ENCODE results near the gene SDK1.

Gene SDK1

DNA sequence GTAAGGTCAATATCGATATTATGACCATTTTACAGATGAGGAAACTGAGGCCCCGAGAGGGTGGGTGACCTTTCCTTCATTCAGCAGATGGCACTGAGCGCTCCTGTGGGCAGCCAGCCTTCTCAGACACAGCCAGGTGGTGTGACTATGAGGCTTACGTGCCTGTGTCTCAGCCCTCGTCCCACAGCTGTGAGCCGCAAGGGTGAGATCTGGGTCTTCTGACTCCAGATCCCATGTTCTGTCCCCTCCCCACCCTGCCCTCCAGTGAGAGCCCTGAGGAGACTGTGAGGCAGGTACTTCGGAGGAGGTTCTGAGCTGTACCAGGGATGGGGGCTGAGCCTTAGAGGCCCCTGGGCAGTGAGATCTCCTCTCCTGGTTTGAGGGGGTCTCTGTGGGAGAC, 767.2 kb downstream of the SDK1 start:
- TF ChIP-seq, protein P1, sequence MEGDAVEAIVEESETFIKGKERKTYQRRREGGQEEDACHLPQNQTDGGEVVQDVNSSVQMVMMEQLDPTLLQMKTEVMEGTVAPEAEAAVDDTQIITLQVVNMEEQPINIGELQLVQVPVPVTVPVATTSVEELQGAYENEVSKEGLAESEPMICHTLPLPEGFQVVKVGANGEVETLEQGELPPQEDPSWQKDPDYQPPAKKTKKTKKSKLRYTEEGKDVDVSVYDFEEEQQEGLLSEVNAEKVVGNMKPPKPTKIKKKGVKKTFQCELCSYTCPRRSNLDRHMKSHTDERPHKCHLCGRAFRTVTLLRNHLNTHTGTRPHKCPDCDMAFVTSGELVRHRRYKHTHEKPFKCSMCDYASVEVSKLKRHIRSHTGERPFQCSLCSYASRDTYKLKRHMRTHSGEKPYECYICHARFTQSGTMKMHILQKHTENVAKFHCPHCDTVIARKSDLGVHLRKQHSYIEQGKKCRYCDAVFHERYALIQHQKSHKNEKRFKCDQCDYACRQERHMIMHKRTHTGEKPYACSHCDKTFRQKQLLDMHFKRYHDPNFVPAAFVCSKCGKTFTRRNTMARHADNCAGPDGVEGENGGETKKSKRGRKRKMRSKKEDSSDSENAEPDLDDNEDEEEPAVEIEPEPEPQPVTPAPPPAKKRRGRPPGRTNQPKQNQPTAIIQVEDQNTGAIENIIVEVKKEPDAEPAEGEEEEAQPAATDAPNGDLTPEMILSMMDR (IDR thresholded peaks at IDR 0.05; ENCODE audit: borderline replicate concordance, extremely low read depth, low read length, poor library complexity, severe bottlenecking) = no peak
- TF ChIP-seq EZH2 (IDR thresholded peaks at IDR 0.05; ENCODE audit: borderline replicate concordance, low read depth, low read length, severe bottlenecking) = no peak
- peaks cover 3% of the 10 kb centered on the region for H3K27me3 ChIP-seq (ENCODE audit: insufficient read depth, low read length, poor library complexity)
- no peak overlapping the region for H3K4me3 ChIP-seq (ENCODE audit: low read depth in 1 of 2, low read length in 2 of 2)
- no peaks in the 10 kb centered on the region for H3K36me3 ChIP-seq (ENCODE audit: insufficient read depth, low read length)
- no peak overlapping the region for H3K27ac ChIP-seq (ENCODE audit: low read length)
- H3K4me2 ChIP-seq (ENCODE audit: insufficient read depth, low read length) = no peak overlapping the region
- DNase-seq (no peak), ATAC-seq (ENCODE audit: insufficient read depth, low read depth) (no peak)
- no peaks in the 10 kb centered on the region for H3K79me2 ChIP-seq (ENCODE audit: insufficient read depth, low read length)
- H4K20me1 ChIP-seq (ENCODE audit: insufficient read depth, low read length) = no peaks in the 10 kb centered on the region
- H2AFZ ChIP-seq (ENCODE audit: low read depth, low read length) = no peak overlapping the region
- H3K9me3 ChIP-seq (ENCODE audit: insufficient read depth, low read length, severe bottlenecking) = no peaks in the 10 kb centered on the region
- no peaks in the 10 kb centered on the region for H3K4me1 ChIP-seq (ENCODE audit: insufficient read depth, low read length)
- H3K9ac ChIP-seq (ENCODE audit: low read depth, low read length) = no peak overlapping the region

DNA sequence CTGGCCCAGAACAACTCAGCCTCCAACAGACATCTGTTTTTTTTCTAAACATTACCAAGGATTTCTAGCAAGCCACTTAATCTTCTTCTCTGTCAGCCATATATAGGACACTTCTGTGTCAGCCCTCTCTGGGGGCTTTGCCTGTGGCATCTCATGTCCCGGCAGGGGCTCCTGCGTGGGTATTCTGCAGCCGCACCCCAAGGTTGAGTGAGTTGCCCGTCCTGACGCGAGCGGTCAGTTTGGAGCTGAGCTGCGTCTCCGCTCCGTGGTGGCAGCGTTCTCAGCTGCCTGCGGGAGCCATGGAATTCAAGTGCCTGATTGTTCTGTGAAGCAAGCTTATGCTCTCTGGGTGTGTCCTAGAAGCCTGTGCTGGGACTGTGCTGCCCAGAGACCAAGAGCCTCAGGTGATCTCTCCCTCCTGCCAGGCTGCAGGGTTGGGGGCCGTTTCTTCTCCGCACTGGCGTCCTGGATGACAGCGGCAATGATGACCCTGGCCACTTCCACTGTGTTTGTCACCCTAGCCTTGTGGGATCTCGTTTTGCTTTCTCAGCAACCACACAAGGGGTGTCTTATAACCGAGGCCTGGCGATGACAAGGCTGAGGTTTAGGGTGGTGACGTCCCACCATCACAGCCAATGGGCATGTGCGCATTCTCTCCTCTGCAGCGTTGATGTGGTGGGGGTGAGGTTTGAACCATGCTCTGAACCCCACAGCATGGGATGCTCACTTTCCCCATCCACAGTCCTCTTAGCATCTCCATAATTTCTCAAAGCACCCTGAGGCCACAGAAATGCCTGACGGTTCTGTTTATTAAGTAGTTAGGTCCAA, 768.4 kb downstream of the SDK1 start:
- Histone ChIP-seq H3K4me1 (ENCODE audit: insufficient read depth, low read length) (no peaks in the 10 kb centered on the region), H3K79me2 (ENCODE audit: insufficient read depth, low read length) (no peaks in the 10 kb centered on the region), H3K36me3 (ENCODE audit: insufficient read depth, low read length) (no peaks in the 10 kb centered on the region), H4K20me1 (ENCODE audit: insufficient read depth, low read length) (no peaks in the 10 kb centered on the region), H3K27me3 (ENCODE audit: insufficient read depth, low read length, poor library complexity) (peaks cover 3% of the 10 kb centered on the region), H3K9me3 (ENCODE audit: insufficient read depth, low read length, severe bottlenecking) (no peaks in the 10 kb centered on the region), H3K27ac (ENCODE audit: low read length) (no peak overlapping the region), H2AFZ (ENCODE audit: low read depth, low read length) (no peak overlapping the region), H3K4me3 (ENCODE audit: low read depth in 1 of 2, low read length in 2 of 2) (no peak overlapping the region), H3K4me2 (ENCODE audit: insufficient read depth, low read length) (no peak overlapping the region), H3K9ac (ENCODE audit: low read depth, low read length) (no peak overlapping the region)
- ATAC-seq (ENCODE audit: insufficient read depth, low read depth) = no peak
- TF ChIP-seq EZH2 (IDR thresholded peaks at IDR 0.05; ENCODE audit: borderline replicate concordance, low read depth, low read length, severe bottlenecking) = no peak
- TF ChIP-seq, protein P1 (IDR thresholded peaks at IDR 0.05; ENCODE audit: borderline replicate concordance, extremely low read depth, low read length, poor library complexity, severe bottlenecking) = no peak
- no peak for DNase-seq

DNA sequence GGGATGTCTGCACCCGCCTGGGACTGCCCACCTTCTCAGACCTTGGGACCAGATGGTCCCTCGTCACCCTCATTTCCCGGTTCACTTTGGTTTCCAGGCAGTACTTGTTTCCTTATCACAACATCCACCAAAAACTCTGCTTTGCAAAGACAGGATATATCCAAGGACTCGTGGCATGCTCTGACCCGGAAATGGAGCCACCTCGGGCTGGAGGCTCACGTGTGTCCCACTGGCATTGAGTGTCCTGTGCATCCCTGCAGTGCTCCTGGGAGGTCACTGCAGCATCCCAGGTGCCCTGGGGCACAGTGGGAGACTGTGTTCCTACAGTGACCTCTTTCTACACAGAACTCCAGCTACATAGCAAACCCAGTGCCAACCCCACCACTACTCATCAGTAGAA, 769.2 kb downstream of the SDK1 start:
- Histone ChIP-seq H2AFZ (ENCODE audit: low read depth, low read length) (no peak overlapping the region), H4K20me1 (ENCODE audit: insufficient read depth, low read length) (no peaks in the 10 kb centered on the region), H3K9me3 (ENCODE audit: insufficient read depth, low read length, severe bottlenecking) (no peaks in the 10 kb centered on the region), H3K36me3 (ENCODE audit: insufficient read depth, low read length) (no peaks in the 10 kb centered on the region), H3K79me2 (ENCODE audit: insufficient read depth, low read length) (no peaks in the 10 kb centered on the region), H3K27me3 (ENCODE audit: insufficient read depth, low read length, poor library complexity) (peaks cover 3% of the 10 kb centered on the region), H3K9ac (ENCODE audit: low read depth, low read length) (no peak overlapping the region), H3K4me3 (ENCODE audit: low read depth in 1 of 2, low read length in 2 of 2) (no peak overlapping the region), H3K4me1 (ENCODE audit: insufficient read depth, low read length) (no peaks in the 10 kb centered on the region), H3K4me2 (ENCODE audit: insufficient read depth, low read length) (no peak overlapping the region), H3K27ac (ENCODE audit: low read length) (no peak overlapping the region)
- DNase-seq = no peak
- TF ChIP-seq EZH2 (IDR thresholded peaks at IDR 0.05; ENCODE audit: borderline replicate concordance, low read depth, low read length, severe bottlenecking) = no peak
- TF ChIP-seq, protein P1 (IDR thresholded peaks at IDR 0.05; ENCODE audit: borderline replicate concordance, extremely low read depth, low read length, poor library complexity, severe bottlenecking) = no peak
- ATAC-seq (ENCODE audit: insufficient read depth, low read depth) = no peak
